Parathyroid adenoma (tissue), 2 donors: ENCODE data around the gene GNAZ.

Experiments used
- H2AFZ ChIP-seq: fragments of 300-600 bp; sonication (generic); one replicate; pipeline ENCODE4 v1.7.0; 2017; ENCODE audit warnings: antibody characterized with exemption, mild to moderate bottlenecking
- H3K27ac ChIP-seq: fragments of 300-600 bp; sonication (generic); one replicate; pipeline ENCODE4 v1.7.0; 2017
- H3K27me3 ChIP-seq: fragments of 300-600 bp; sonication (generic); one replicate; pipeline ENCODE4 v1.7.0; 2017; ENCODE audit warnings: low read length; ENCODE audit not compliant: control insufficient read depth, insufficient read depth
- H3K36me3 ChIP-seq: fragments of 300-600 bp; sonication (generic); one replicate; pipeline ENCODE4 v1.7.0; 2017; ENCODE audit warnings: low read length; ENCODE audit not compliant: control insufficient read depth, insufficient read depth
- H3K4me1 ChIP-seq: fragments of 300-600 bp; sonication (generic); one replicate; pipeline ENCODE4 v1.7.0; 2017; ENCODE audit warnings: control low read depth
- H3K4me2 ChIP-seq: fragments of 300-600 bp; sonication (generic); one replicate; pipeline ENCODE4 v1.7.0; 2017; ENCODE audit warnings: low read length
- H3K4me3 ChIP-seq: fragments of 300-600 bp; sonication (generic); one replicate; pipeline ENCODE4 v1.7.0; 2017; ENCODE audit warnings: low read depth, low read length
- H3K79me2 ChIP-seq: fragments of 300-600 bp; sonication (generic); one replicate; pipeline ENCODE4 v1.7.0; 2017; ENCODE audit warnings: control low read depth
- H3K9ac ChIP-seq: fragments of 300-600 bp; sonication (generic); one replicate; pipeline ENCODE4 v1.7.0; 2017; ENCODE audit warnings: mild to moderate bottlenecking
- H3K9me3 ChIP-seq: fragments of 300-600 bp; sonication (generic); one replicate; pipeline ENCODE4 v1.7.0; 2017; ENCODE audit warnings: low read length; ENCODE audit not compliant: control insufficient read depth
- CTCF ChIP-seq: fragments of 300-600 bp; sonication (generic); IDR thresholded peaks from one replicate; pipeline ENCODE4 v1.7.0; 2017; ENCODE audit warnings: antibody characterized with exemption, mild to moderate bottlenecking
- donor health status: primary hyperparathyroidism.

Gene GNAZ

DNA sequence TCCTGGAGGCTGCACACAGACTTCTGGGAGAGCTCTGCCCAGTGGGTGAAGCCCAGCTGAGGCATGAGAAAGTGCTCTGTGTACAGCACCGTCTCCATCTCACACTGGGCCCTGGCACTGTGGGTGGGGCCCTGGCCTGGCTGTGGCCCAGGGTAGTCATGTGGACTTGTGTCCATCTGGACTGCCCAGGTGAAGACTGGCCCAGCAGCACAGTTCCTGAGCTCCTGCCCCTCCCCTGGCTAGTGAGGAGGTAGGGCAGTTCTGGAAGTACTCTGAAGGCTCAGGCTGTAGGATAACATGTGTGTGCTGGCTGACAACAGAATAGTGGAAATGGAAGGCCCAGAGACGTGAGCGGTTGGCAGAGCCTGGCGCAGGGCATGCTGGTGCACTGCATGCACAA, 36.0 kb downstream of the GNAZ start:
- no peak overlapping the region for H2AFZ ChIP-seq
- no peak overlapping the region for H3K9ac ChIP-seq
- H3K9me3 ChIP-seq, result no peaks in the 10 kb centered on the region
- H3K27me3 ChIP-seq, result no peaks in the 10 kb centered on the region
- TF ChIP-seq CTCF, result no peak
- no peak overlapping the region for H3K4me2 ChIP-seq
- no peaks in the 10 kb centered on the region for H3K4me1 ChIP-seq
- no peak overlapping the region for H3K27ac ChIP-seq
- H3K4me3 ChIP-seq, result no peak overlapping the region
- H3K36me3 ChIP-seq, result no peaks in the 10 kb centered on the region
- no peaks in the 10 kb centered on the region for H3K79me2 ChIP-seq

GRCh38 chr22:23106906-23107367, 36.6 kb downstream of the GNAZ start:
- TF ChIP-seq CTCF, result no peak
- no peak overlapping the region for H2AFZ ChIP-seq
- no peak overlapping the region for H3K4me3 ChIP-seq
- no peaks in the 10 kb centered on the region for H3K4me1 ChIP-seq
- H3K27me3 ChIP-seq, result no peaks in the 10 kb centered on the region
- H3K36me3 ChIP-seq, result no peaks in the 10 kb centered on the region
- H3K4me2 ChIP-seq, result no peak overlapping the region
- no peak overlapping the region for H3K27ac ChIP-seq
- H3K9me3 ChIP-seq, result no peaks in the 10 kb centered on the region
- H3K9ac ChIP-seq, result no peak overlapping the region
- H3K79me2 ChIP-seq, result no peaks in the 10 kb centered on the region

GRCh38 chr22:23107487-23108248, 37.3 kb downstream of the GNAZ start:
- no peaks in the 10 kb centered on the region for H3K79me2 ChIP-seq
- no peaks in the 10 kb centered on the region for H3K27me3 ChIP-seq
- no peak overlapping the region for H3K4me2 ChIP-seq
- H2AFZ ChIP-seq, result no peak overlapping the region
- H3K4me3 ChIP-seq, result no peak overlapping the region
- no peak overlapping the region for H3K9ac ChIP-seq
- no peaks in the 10 kb centered on the region for H3K9me3 ChIP-seq
- no peaks in the 10 kb centered on the region for H3K4me1 ChIP-seq
- H3K36me3 ChIP-seq, result no peaks in the 10 kb centered on the region
- no peak overlapping the region for H3K27ac ChIP-seq
- TF ChIP-seq CTCF, result no peak

DNA sequence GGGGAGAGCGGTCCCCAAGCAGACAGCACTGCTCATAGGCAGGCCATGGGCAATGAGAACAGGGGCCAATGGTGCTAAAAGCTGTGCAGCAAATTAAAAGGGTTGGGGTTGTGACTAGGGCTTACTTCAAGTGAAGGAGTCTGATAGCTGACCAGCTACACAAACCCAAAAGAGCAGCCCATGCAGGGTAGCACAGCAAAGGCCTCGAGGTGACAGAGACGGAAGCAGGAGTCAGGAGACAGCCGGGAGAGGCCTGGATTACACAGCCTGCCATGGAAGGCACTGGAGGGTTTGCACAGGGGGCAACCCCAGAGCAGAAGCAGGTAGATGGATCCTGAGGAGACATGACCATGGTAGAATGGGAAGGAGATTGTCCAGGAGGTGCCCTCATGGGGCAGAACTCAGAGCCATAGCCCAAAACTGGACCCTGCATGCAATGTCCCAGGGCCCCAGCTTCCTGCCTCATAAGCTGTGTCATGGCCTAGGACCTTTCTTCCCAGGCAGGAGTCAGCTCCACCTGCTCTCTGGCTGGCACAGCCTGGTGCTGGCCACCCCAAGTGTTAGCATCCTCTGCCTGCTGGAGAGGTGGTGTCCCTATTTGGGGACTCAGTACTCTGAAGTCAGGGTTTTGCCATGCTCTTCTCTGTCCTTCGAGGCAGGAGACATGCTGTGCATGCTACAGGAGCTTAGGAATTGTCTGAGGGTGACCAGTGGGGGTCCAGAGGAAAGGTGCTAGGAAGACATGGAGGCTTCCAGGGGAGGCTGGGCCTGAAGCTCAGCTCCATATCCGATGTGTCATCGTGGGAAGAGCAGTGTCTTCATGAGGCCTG, 38.1 kb downstream of the GNAZ start:
- Histone ChIP-seq H3K79me2 (no peaks in the 10 kb centered on the region), H3K4me2 (no peak overlapping the region), H3K36me3 (no peaks in the 10 kb centered on the region), H3K27ac (no peak overlapping the region), H2AFZ (no peak overlapping the region), H3K4me3 (no peak overlapping the region), H3K9me3 (no peaks in the 10 kb centered on the region), H3K27me3 (no peaks in the 10 kb centered on the region), H3K9ac (no peak overlapping the region), H3K4me1 (no peaks in the 10 kb centered on the region)
- TF ChIP-seq CTCF, result no peak
